Chondrocyte (in vitro differentiated cells): ENCODE results near the gene CETN2. TPM values are rescaled to one million over a fixed set of nuclear protein-coding genes. Genes with fewer than 3 reads are reported as not detected.

ENCODE experiments used
- DNase-seq: peaks from one replicate; pipeline ENCODE4 v3.0.0; 2021; ENCODE audit warnings: mixed read lengths, low spot score
- H3K27ac Mint-ChIP-seq: one replicate; pipeline ENCODE4 v1.8.0; 2021; ENCODE audit warnings: mild to moderate bottlenecking, moderate library complexity, mixed read lengths; ENCODE audit not compliant: unreplicated experiment
- H3K27me3 Mint-ChIP-seq: 2 replicates; pipeline ENCODE4 v1.8.0; 2021; ENCODE audit warnings: low read depth, mixed read lengths
- H3K36me3 Mint-ChIP-seq: 2 replicates; pipeline ENCODE4 v1.8.0; 2021; ENCODE audit warnings: low read depth, mixed read lengths
- H3K4me1 Mint-ChIP-seq: 2 replicates; pipeline ENCODE4 v1.8.0; 2021; ENCODE audit warnings: low read depth, mild to moderate bottlenecking, mixed read lengths
- H3K4me3 Mint-ChIP-seq: one replicate; pipeline ENCODE4 v1.8.0; 2021; ENCODE audit warnings: mild to moderate bottlenecking, moderate library complexity, mixed read lengths; ENCODE audit not compliant: unreplicated experiment
- H3K9me3 Mint-ChIP-seq: 2 replicates; pipeline ENCODE4 v1.8.0; 2021; ENCODE audit warnings: low read depth, mixed read lengths
- CTCF ChIP-seq: fragments of 200-600 bp; sonication (generic); IDR thresholded peaks from 2 replicates; pipeline ENCODE4 v1.5.0; 2021; ENCODE audit warnings: antibody characterized with exemption, mild to moderate bottlenecking, moderate library complexity
- total RNA-seq: library from RNA; stranded (reverse); gene quantifications from 3 replicates; pipeline ENCODE4 v1.2.1, GENCODE V29; 2021

The CETN2 gene
- total RNA-seq, 1 donor from 2014 or later, result 30.0 TPM

GRCh38 chrX:152832520-152832919 lies 2.0 kb upstream of the CETN2 start:
- Mint-ChIP-seq H3K36me3 (peaks cover 3% of the 10 kb centered on the region), H3K4me1 (peaks cover 28% of the 10 kb centered on the region), H3K9me3 (peaks cover 12% of the 10 kb centered on the region), H3K27me3 (no peaks in the 10 kb centered on the region), H3K4me3 (peak overlapping the region; percentile 34), H3K27ac (no peak overlapping the region)
- no peak for TF ChIP-seq CTCF
- no peak for DNase-seq

DNA sequence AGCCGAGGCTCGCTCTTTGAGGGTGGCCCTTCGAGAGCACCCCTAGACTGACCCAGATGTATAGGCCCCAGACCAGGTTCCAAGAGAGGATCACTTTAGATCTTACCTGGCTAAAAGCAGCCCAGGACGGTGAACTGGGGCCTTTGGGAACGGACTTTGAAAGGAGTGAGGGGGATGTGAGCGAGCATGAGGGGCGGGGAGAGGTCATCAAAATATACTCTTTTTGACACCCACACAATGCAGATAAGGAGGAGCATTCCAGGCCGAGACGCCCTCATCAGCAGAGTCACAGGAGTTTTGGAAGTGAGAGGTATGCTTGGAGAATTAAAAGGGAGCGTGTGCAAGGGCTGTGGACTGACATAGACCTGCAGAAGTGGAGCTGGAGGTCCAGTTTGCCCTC lies 834 bp upstream of the CETN2 start:
- Mint-ChIP-seq H3K4me1 (peaks cover 28% of the 10 kb centered on the region), H3K27ac (peak overlapping the region; percentile 85), H3K4me3 (peak overlapping the region; percentile 93), H3K36me3 (peaks cover 5% of the 10 kb centered on the region), H3K27me3 (no peaks in the 10 kb centered on the region), H3K9me3 (peaks cover 9% of the 10 kb centered on the region)
- no peak for DNase-seq
- no peak for TF ChIP-seq CTCF

GRCh38 chrX:152824841-152825374 lies 5.6 kb downstream of the CETN2 start:
- Mint-ChIP-seq H3K27ac (no peak overlapping the region), H3K9me3 (peaks cover 9% of the 10 kb centered on the region), H3K27me3 (no peaks in the 10 kb centered on the region), H3K4me3 (no peak overlapping the region), H3K4me1 (peaks cover 4% of the 10 kb centered on the region), H3K36me3 (peaks cover 2% of the 10 kb centered on the region)
- DNase-seq, result no peak
- no peak for TF ChIP-seq CTCF

- no peaks in the 10 kb centered on the region for H3K27me3 Mint-ChIP-seq
- no peak overlapping the region for H3K27ac Mint-ChIP-seq
- H3K36me3 Mint-ChIP-seq, result peaks cover 2% of the 10 kb centered on the region
- no peak overlapping the region for H3K4me3 Mint-ChIP-seq
- TF ChIP-seq CTCF, result no peak
- H3K4me1 Mint-ChIP-seq, result no peaks in the 10 kb centered on the region
- peaks cover 5% of the 10 kb centered on the region for H3K9me3 Mint-ChIP-seq
- no peak for DNase-seq
Measured at GRCh38 chrX:152823657-152824056, 6.9 kb downstream of the CETN2 start.

DNA sequence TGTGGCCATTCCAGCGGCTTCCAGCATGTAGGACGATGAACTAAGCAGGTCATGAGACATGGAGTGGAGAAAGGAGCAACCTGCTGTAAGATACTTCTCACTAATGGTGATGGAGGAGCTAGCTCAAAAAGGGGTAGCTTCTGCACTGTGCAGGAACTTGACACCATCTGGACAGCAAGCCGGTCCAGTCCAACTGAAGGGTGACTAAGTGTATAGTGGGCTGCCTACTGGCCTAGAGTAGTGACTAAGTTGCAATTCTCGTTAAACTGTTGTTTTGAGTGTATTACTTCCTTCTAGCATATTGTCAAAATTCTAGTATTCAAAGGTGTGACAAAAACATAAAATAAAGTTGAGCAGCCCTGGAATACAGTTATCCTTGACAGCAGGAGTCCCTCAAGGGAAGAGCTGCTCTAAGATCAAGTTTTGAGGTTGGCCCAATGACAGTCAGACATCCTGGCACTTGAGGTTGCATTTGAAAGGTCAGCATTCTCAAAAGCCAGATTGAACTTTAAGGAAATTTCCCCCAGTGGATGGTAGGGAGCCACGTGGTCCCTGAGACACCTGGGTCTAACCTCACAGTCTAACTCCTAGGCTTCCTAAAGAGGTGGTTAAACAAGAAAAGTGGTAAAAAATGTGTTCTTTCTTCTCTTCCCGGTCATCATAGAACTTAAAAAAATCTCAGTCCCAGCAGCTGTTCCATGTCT lies 8.0 kb downstream of the CETN2 start:
- no peak for DNase-seq
- no peak for TF ChIP-seq CTCF
- Mint-ChIP-seq H3K4me1 (no peaks in the 10 kb centered on the region), H3K36me3 (peaks cover 2% of the 10 kb centered on the region), H3K4me3 (no peak overlapping the region), H3K9me3 (peaks cover 5% of the 10 kb centered on the region), H3K27me3 (no peaks in the 10 kb centered on the region), H3K27ac (no peak overlapping the region)
